Panc1 (cell line): ENCODE data around the gene CFD. TPM values are rescaled to one million over a fixed set of nuclear protein-coding genes. Genes with fewer than 3 reads are reported as not detected.
"Not testable (repeated sequence)": the region's sequence is repeated elsewhere in the genome, so short reads cannot be mapped to it uniquely, and the experiment has no call there.

Experiments used
- ATAC-seq: fragments of 200-7000 bp; cut with Tn5 transposase; 2 replicates; pipeline ENCODE4 v1.9.1; 2020; ENCODE audit warnings: mild to moderate bottlenecking, moderate library complexity
- BruUV-seq: library from RNA; stranded (reverse); fragments of 400-500 nt; replicated peaks from 2 replicates; lab custom pipeline; 2021; lab: Mats Ljungman, UMichigan
- CTCF ChIA-PET: fragments of 300-600 bp; sonication (Branson Sonifier 250); formaldehyde crosslinking; loops from one replicate; lab custom pipeline; 2022; ENCODE audit warnings: antibody characterized with exemption; lab: Charles Lee
- POLR2A ChIA-PET: fragments of 300-600 bp; sonication (Branson Sonifier 250); formaldehyde crosslinking; loops from one replicate; lab custom pipeline; 2022; ENCODE audit warnings: antibody characterized with exemption; lab: Charles Lee
- DNase-seq: peaks from one replicate; pipeline ENCODE4 v3.0.0-alpha.2; 2010; ENCODE audit warnings: low read depth, low spot score
- H3K27ac ChIP-seq: 2 replicates; pipeline ENCODE4 v1.5.1; 2011; ENCODE audit warnings: mild to moderate bottlenecking, low read length, inconsistent platforms
- H3K27me3 ChIP-seq: fragments of 200-500 bp; sonication (Bioruptor generic); 2 replicates; pipeline ENCODE4 v1.6.0; 2014; ENCODE audit warnings: low read length, inconsistent platforms; ENCODE audit not compliant: control insufficient read depth, insufficient read depth
- H3K36me3 ChIP-seq: fragments of 200-500 bp; sonication (Bioruptor generic); 2 replicates; pipeline ENCODE4 v1.5.1; 2014; ENCODE audit warnings: inconsistent platforms, mild to moderate bottlenecking, low read length, moderate library complexity; ENCODE audit not compliant: control insufficient read depth, insufficient read depth
- H3K4me1 ChIP-seq: 2 replicates; pipeline ENCODE4 v1.5.1; 2011; ENCODE audit warnings: inconsistent platforms, mild to moderate bottlenecking, low read length, moderate library complexity; ENCODE audit not compliant: control insufficient read depth, insufficient read depth
- H3K4me3 ChIP-seq, 2 experiments: 2 replicates each; pipeline ENCODE4 v1.5.1; 2011 to 2012; ENCODE audit warnings: low read depth in 2 of 2, low read length in 2 of 2, mild to moderate bottlenecking in 2 of 2, inconsistent platforms in 1 of 2, moderate library complexity in 1 of 2
- H3K9me3 ChIP-seq: fragments of 200-500 bp; sonication (Bioruptor generic); 2 replicates; pipeline ENCODE4 v1.5.1; 2014; ENCODE audit warnings: low read depth, mild to moderate bottlenecking, inconsistent platforms, low read length, moderate library complexity; ENCODE audit not compliant: control insufficient read depth, insufficient read depth
- CTCF ChIP-seq: fragments of 450-650 bp; IDR thresholded peaks from 2 replicates; pipeline ENCODE4 v1.5.1; 2017; ENCODE audit warnings: mild to moderate bottlenecking
- POLR2AphosphoS5 ChIP-seq: IDR thresholded peaks from 2 replicates; pipeline ENCODE4 v1.6.1; 2012; ENCODE audit warnings: mild to moderate bottlenecking, low read depth, low read length, moderate library complexity
- REST ChIP-seq, 2 experiments: IDR thresholded peaks; 2 replicates each; pipeline ENCODE4 v1.6.1; 2011 to 2012; ENCODE audit warnings: low read depth in 2 of 2, control low read depth in 1 of 2, low read length in 1 of 2, mild to moderate bottlenecking in 1 of 2, moderate library complexity in 1 of 2; ENCODE audit not compliant: insufficient read depth in 1 of 2
- SIN3A ChIP-seq: IDR thresholded peaks from 2 replicates; pipeline ENCODE4 v1.6.1; 2012; ENCODE audit warnings: low read depth, mild to moderate bottlenecking, low read length, moderate library complexity, borderline replicate concordance; ENCODE audit not compliant: insufficient read depth
- TCF7L2 ChIP-seq: IDR thresholded peaks from 2 replicates; pipeline ENCODE4 v1.6.1; 2011; ENCODE audit warnings: mild to moderate bottlenecking, low read depth, low read length, inconsistent platforms
- in situ Hi-C: cut with HindIII; loops from 2 replicates; pipeline ENCODE4 v1.10.0; 2016; ENCODE audit warnings: low sequenced_read_pairs, low pct_unique_long_range_greater_than_20kb
- intact Hi-C: fragments of 100-400 bp; cut with micrococcal nuclease; formaldehyde crosslinking; loops from one replicate; pipeline ENCODE4 v1.10.0; 2022; ENCODE audit not compliant: unreplicated experiment
- total RNA-seq: library from RNA; stranded (reverse); gene quantifications from one replicate; pipeline ENCODE4 v1.2.1, GENCODE V29; 2021; ENCODE audit not compliant: unreplicated experiment

Gene CFD
- total RNA-seq, 1 experiment from 2014 or later: 9.9 TPM

- Histone ChIP-seq H3K36me3 (no peaks in the 10 kb centered on the region), H3K27me3 (no peaks in the 10 kb centered on the region), H3K4me1 (peaks cover 11% of the 10 kb centered on the region), H3K9me3 (no peaks in the 10 kb centered on the region), H3K27ac (peak within 1 kb of the TSS; percentile 55; the same call in 1 of the 2 replicates), H3K4me3 (no peak within 1 kb of the TSS)
- POLR2A ChIA-PET: no interaction called here
- DNase-seq (no peak), ATAC-seq (no peak)
- CTCF ChIA-PET: no interaction called here
- no peak for TF ChIP-seq SIN3A
- TF ChIP-seq TCF7L2: no peak
- TF ChIP-seq CTCF: no peak
- TF ChIP-seq POLR2AphosphoS5: no peak
- no peak for TF ChIP-seq REST (IDR thresholded peaks at IDR 0.05; ENCODE audit: insufficient read depth in 1 of 2, low read depth in 2 of 2, low read length in 1 of 2)
- in situ Hi-C loops: no loop called here
- intact Hi-C loops: no loop called here
- BruUV-seq: no TSS peak
Measured at GRCh38 chr19:852136-853013, 7.1 kb upstream of the CFD start, which contains the start of gene ELANE. ELANE (plus strand) TSS chr19:852303; CDS start chr19:852329, 26 bp downstream.

GRCh38 chr19:853014-853585 is 6.4 kb upstream of the CFD start:
- in situ Hi-C loops (no loop called here), intact Hi-C loops (no loop called here)
- Histone ChIP-seq H3K36me3 (no peaks in the 10 kb centered on the region), H3K27me3 (no peaks in the 10 kb centered on the region), H3K27ac (no peak overlapping the region), H3K9me3 (no peaks in the 10 kb centered on the region), H3K4me3 (no peak overlapping the region), H3K4me1 (peaks cover 7% of the 10 kb centered on the region)
- no peak for TF ChIP-seq SIN3A
- TF ChIP-seq POLR2AphosphoS5: no peak
- no peak for TF ChIP-seq TCF7L2
- TF ChIP-seq REST (IDR thresholded peaks at IDR 0.05; ENCODE audit: insufficient read depth in 1 of 2, low read depth in 2 of 2, low read length in 1 of 2): no peak
- no peak for TF ChIP-seq CTCF
- BruUV-seq: no TSS peak
- no peak for DNase-seq
- CTCF ChIA-PET: no interaction called here
- no peak for ATAC-seq
- POLR2A ChIA-PET: no interaction called here

GRCh38 chr19:853614-854220 is 5.7 kb upstream of the CFD start:
- CTCF ChIA-PET, ATAC-seq, H3K4me1 ChIP-seq, H3K27me3 ChIP-seq, POLR2A ChIA-PET, in situ Hi-C loops, H3K36me3 ChIP-seq, H3K27ac ChIP-seq, H3K9me3 ChIP-seq, intact Hi-C loops, DNase-seq, H3K4me3 ChIP-seq, BruUV-seq: not testable (repeated sequence)
